ENCODE data around the gene FNDC10.
A peak's percentile ranks its signal among the peaks of the same experiment; 100 is the strongest.

Gene FNDC10

DNA sequence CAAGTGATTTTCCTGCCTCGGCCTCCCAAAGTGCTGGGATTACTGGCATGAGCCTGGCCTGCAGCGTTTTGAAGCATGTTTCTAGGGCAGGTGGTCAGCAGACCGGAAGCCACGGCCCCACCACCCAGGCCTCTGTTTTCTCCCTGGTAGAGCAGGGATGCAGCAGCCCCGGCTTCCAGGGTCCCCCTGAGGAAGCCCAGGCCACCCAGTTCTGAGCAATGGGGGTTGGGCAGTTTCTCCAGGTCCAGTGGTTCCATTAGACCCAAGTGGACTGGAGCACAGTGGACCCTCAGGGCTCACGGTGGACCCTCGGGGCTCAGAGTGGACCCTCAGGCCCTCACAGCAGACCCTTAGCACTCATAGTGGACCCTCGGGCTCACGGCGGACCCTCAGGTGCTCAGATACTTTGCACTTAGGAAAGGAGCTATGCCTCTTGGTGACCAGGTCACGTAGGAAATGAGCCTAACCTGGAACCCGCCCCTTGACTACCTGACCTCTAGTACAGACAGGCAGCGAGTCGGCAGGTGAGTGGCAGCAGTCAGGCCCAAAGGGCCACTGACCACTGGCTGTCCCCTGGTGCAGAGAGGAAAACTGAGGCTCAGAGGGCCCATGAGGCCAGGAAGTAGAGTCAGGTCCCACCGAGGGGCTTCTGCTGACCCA, 4.6 kb upstream of the FNDC10 start:
- H3K36me3 Mint-ChIP-seq (ENCODE audit: insufficient read depth) = peaks cover 9% of the 10 kb centered on the region
- DNase-seq = no peak
- ATAC-seq (replicated peaks) = no peak
- peak overlapping the region in 1 of 2 donors; percentile 55 for H3K27ac Mint-ChIP-seq
- no peak overlapping the region for H3K4me3 Mint-ChIP-seq
- no peaks in the 10 kb centered on the region for H3K9me3 Mint-ChIP-seq
- peaks cover 0 to 10% of the 10 kb centered on the region in 2 donors for H3K4me1 Mint-ChIP-seq (ENCODE audit: low read depth in 2 of 2)
- H3K27me3 Mint-ChIP-seq = no peaks in the 10 kb centered on the region

GRCh38 chr1:1603671-1604373, 3.9 kb upstream of the FNDC10 start:
- H3K27ac Mint-ChIP-seq = no peak overlapping the region
- H3K27me3 Mint-ChIP-seq = no peaks in the 10 kb centered on the region
- H3K4me3 Mint-ChIP-seq = no peak overlapping the region

DNA sequence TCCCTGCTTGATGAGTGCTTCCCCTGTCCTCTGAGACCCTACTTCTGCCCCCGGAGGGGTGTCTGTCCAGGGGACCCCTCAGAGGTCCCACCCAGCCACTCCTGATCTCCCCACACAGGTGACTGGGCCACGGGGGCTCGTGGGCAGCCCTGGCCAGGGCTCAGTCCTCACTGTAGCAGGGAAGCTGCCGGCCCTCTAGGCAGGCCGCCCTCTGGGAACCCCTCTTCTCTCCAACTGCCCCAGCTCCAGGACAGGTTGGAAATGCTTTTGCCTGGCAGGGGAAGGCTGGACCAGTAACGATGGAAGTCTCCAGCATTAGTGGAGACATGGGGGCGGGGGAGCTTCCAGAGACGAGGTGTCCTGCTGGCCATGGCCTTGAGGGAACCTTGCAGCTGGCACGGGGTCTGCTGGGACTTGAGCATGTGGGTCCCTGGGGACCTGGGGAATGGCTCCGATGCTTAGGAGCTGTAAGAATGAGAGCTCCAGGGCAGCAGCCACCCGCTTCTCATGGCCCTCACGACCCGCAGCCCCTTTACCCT, 3.1 kb upstream of the FNDC10 start:
- H3K9me3 Mint-ChIP-seq = no peaks in the 10 kb centered on the region
- DNase-seq (no peak), ATAC-seq (replicated peaks) (no peak)
- H3K27ac Mint-ChIP-seq = no peak overlapping the region
- H3K4me1 Mint-ChIP-seq (ENCODE audit: low read depth in 2 of 2) = peaks cover 6 to 13% of the 10 kb centered on the region in 2 donors
- no peaks in the 10 kb centered on the region for H3K27me3 Mint-ChIP-seq
- peaks cover 13% of the 10 kb centered on the region for H3K36me3 Mint-ChIP-seq (ENCODE audit: insufficient read depth)
- H3K4me3 Mint-ChIP-seq = no peak overlapping the region

More at GRCh38 chr1:1603671-1604373, 3.9 kb upstream of the FNDC10 start:
- peaks cover 11% of the 10 kb centered on the region for H3K36me3 Mint-ChIP-seq (ENCODE audit: insufficient read depth)
- ATAC-seq (replicated peaks) (no peak), DNase-seq (no peak)
- H3K9me3 Mint-ChIP-seq = no peaks in the 10 kb centered on the region
- H3K4me1 Mint-ChIP-seq (ENCODE audit: low read depth in 2 of 2) = peaks cover 4 to 12% of the 10 kb centered on the region in 2 donors

DNA sequence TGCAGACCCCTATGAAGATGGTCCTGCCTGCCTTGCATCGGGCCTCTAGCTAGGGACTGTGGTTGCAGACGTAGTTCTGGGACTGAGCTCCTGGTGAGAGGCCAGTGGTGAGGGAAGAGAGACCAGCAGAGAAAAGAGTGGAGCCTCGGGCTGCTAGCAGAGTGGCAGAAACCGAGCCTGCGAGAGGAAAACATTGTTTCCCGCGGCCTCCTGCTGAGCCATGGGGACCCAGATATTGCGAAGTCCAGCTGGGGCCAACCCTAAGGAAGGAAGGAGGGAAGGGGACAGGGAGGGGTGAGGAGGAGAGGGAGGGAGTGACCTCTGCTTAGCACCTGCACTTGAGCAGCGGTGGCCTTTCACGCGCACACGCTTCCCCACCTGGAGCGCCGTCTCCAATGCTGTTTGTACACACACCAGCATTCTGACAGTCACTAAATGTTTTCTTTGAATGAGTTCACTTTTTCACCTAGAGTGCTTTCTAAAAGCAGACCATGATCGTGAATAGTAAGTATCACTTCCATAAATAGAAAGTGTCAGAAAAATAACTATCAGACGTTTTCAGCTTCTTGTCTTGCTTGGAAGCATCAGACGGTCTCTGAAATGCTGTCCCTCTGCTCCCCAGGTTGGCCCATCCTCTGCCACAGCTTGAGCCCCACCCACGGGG, 2.5 kb upstream of the FNDC10 start:
- DNase-seq (no peak), ATAC-seq (replicated peaks) (no peak)
- Mint-ChIP-seq H3K27ac (no peak overlapping the region), H3K36me3 (ENCODE audit: insufficient read depth) (peaks cover 13% of the 10 kb centered on the region), H3K27me3 (no peaks in the 10 kb centered on the region), H3K4me1 (ENCODE audit: low read depth in 2 of 2) (peaks cover 6 to 13% of the 10 kb centered on the region in 2 donors), H3K4me3 (no peak overlapping the region), H3K9me3 (no peaks in the 10 kb centered on the region)

- peaks cover 11% of the 10 kb centered on the region for H3K36me3 Mint-ChIP-seq (ENCODE audit: insufficient read depth)
- H3K4me1 Mint-ChIP-seq (ENCODE audit: low read depth in 2 of 2) = peaks cover 6 to 9% of the 10 kb centered on the region in 2 donors
- H3K4me3 Mint-ChIP-seq = no peak overlapping the region
- ATAC-seq (replicated peaks) = no peak
- H3K27me3 Mint-ChIP-seq = no peaks in the 10 kb centered on the region
- DNase-seq = no peak
- no peak overlapping the region for H3K27ac Mint-ChIP-seq
- H3K9me3 Mint-ChIP-seq = no peaks in the 10 kb centered on the region
Observed at GRCh38 chr1:1601564-1602303, 1.8 kb upstream of the FNDC10 start.

DNA sequence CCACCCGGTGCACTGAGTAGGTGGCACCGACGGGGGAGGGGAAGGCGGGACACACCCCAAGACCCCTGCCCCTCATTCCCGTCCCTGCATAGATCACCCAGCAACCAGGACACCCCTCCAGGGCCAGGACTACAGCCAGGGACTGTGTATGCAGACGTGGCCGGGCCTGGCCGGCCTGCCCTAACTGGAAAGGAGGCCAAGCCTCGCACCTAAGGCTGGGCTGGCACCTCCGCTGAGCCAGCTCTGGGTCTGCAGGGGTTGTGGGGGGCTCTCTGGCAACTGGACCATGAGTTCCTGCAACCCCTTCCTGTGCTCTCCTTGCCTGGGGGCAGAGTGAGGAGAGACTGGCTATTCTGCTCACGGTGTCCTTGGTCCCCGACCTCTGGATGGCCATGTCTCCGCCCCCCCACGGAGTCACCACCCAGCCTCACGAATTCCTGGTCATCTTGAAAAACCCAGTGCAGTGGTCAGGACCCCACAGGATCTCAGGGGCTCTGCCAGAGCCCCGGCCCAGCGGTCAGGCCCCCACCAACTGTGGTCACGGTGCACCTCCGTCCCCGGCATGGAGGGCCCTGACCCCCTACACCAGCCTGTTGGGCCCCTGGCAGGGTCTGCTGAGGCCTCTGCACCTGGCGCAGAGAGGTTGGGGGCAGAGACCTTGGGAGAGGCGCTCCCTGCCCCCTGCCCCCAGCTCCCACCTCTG, 1.1 kb upstream of the FNDC10 start:
- no peaks in the 10 kb centered on the region for H3K27me3 Mint-ChIP-seq
- H3K4me1 Mint-ChIP-seq (ENCODE audit: low read depth in 2 of 2) = peaks cover 6 to 9% of the 10 kb centered on the region in 2 donors
- ATAC-seq (replicated peaks) = no peak
- no peak for DNase-seq
- no peaks in the 10 kb centered on the region for H3K9me3 Mint-ChIP-seq
- peak overlapping the region; percentile 73 to 78 for H3K4me3 Mint-ChIP-seq
- H3K27ac Mint-ChIP-seq = no peak overlapping the region
- peaks cover 10% of the 10 kb centered on the region for H3K36me3 Mint-ChIP-seq (ENCODE audit: insufficient read depth)

- H3K36me3 Mint-ChIP-seq (ENCODE audit: insufficient read depth) = peaks cover 10% of the 10 kb centered on the region
- DNase-seq (peak in 2 of 3 experiments; percentile 21 to 35), ATAC-seq (replicated peaks) (peak; percentile 72)
- H3K4me3 Mint-ChIP-seq = peak overlapping the region; percentile 77 to 83
- H3K27me3 Mint-ChIP-seq = no peaks in the 10 kb centered on the region
- H3K4me1 Mint-ChIP-seq (ENCODE audit: low read depth in 2 of 2) = peaks cover 6 to 9% of the 10 kb centered on the region in 2 donors
- H3K27ac Mint-ChIP-seq = no peak overlapping the region
- H3K9me3 Mint-ChIP-seq = no peaks in the 10 kb centered on the region
Observed at GRCh38 chr1:1599030-1599934, 653 bp downstream of the FNDC10 start.

DNA sequence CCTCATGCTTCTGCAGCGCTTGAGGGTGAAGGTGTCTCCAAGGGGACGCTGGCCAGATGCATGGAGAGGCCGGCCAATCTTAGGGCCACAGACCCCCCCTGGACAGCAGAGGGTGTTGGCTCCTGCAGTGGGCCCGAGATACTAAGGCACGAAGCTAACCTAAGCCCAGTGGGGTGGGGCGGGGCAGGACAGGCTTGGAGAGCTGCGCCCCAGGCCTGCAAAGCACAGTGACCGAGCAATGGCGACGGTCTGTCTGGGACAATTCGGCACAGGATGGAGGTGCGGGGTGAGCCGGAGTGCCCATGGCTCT, 1.3 kb downstream of the FNDC10 start:
- H3K36me3 Mint-ChIP-seq (ENCODE audit: insufficient read depth) = peaks cover 10% of the 10 kb centered on the region
- DNase-seq (no peak), ATAC-seq (replicated peaks) (no peak)
- no peak overlapping the region for H3K27ac Mint-ChIP-seq
- H3K9me3 Mint-ChIP-seq = no peaks in the 10 kb centered on the region
- peak overlapping the region; percentile 77 to 83 for H3K4me3 Mint-ChIP-seq
- H3K4me1 Mint-ChIP-seq (ENCODE audit: low read depth in 2 of 2) = peaks cover 6 to 9% of the 10 kb centered on the region in 2 donors
- no peaks in the 10 kb centered on the region for H3K27me3 Mint-ChIP-seq

- Mint-ChIP-seq H3K9me3 (no peaks in the 10 kb centered on the region), H3K36me3 (ENCODE audit: insufficient read depth) (peaks cover 13% of the 10 kb centered on the region), H3K27me3 (no peaks in the 10 kb centered on the region), H3K27ac (no peak overlapping the region), H3K4me3 (peak overlapping the region in 1 of 2 donors; percentile 77), H3K4me1 (ENCODE audit: low read depth in 2 of 2) (peaks cover 6 to 9% of the 10 kb centered on the region in 2 donors)
- ATAC-seq (replicated peaks) (no peak), DNase-seq (no peak)
Observed at GRCh38 chr1:1598051-1598719, 1.8 kb downstream of the FNDC10 start.

DNA sequence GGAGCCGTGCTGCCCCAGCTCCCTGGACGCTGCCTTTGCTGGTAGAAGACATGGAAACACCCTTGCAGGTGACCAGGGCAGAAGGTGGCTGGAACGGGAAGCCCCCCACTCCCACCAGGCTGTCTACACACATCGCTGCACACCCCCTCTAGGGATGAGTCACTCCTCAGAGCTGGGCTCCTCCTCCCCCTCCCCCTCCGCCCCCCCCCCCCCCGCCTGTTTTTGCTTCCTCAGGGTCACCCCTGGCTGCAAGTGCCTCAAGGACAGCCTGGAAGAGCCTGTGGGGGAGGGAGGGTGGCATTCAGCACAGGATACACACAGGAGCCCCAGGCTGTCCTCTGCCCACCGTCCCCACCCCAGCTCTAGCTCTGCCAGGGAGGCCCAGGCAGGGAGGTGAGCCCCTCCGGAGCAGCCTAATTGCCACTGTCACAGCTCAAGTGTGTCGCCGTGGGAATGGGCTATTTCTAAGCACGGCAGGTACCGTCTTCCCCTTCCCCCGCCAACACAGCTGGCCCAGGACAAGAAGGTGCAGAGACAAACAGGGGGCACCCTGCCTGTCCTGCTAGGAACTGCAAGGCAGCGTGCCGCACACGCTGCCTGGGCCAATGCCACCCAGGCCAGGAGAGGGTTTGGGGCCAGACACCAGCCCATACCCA, 2.5 kb downstream of the FNDC10 start:
- Mint-ChIP-seq H3K9me3 (no peaks in the 10 kb centered on the region), H3K27me3 (no peaks in the 10 kb centered on the region), H3K4me1 (ENCODE audit: low read depth in 2 of 2) (peaks cover 6% of the 10 kb centered on the region in 2 donors), H3K4me3 (peak overlapping the region in 1 of 2 donors; percentile 14), H3K36me3 (ENCODE audit: insufficient read depth) (peaks cover 13% of the 10 kb centered on the region), H3K27ac (no peak overlapping the region)
- DNase-seq = no peak
- peak; percentile 31 for ATAC-seq (replicated peaks)

GRCh38 chr1:1596493-1597274, 3.3 kb downstream of the FNDC10 start:
- Mint-ChIP-seq H3K4me1 (ENCODE audit: low read depth in 2 of 2) (peaks cover 6% of the 10 kb centered on the region in 2 donors), H3K36me3 (ENCODE audit: insufficient read depth) (peaks cover 7% of the 10 kb centered on the region), H3K27ac (no peak overlapping the region), H3K9me3 (no peaks in the 10 kb centered on the region), H3K4me3 (no peak overlapping the region), H3K27me3 (no peaks in the 10 kb centered on the region)
- no peak for ATAC-seq (replicated peaks)
- DNase-seq = no peak
